Measurements from ENCODE around the gene F10. TPM values are rescaled to one million over a fixed set of nuclear protein-coding genes. Genes with fewer than 3 reads are reported as not detected.

F10 gene
- total and polyA plus RNA-seq, 2 of the 13 experiments (the other 11 are each of a cell fraction or from before 2014, with no cell fraction given): 58.4 to 237 TPM

GRCh38 chr13:113152984-113153809 is 30.6 kb downstream of the F10 start (continued):
- TF ChIP-seq JDP2 (CRISPR knock-in tag; IDR thresholded peaks at IDR 0.05; ENCODE audit: borderline replicate concordance) (no peak), ZSCAN30 (CRISPR knock-in tag; IDR thresholded peaks at IDR 0.05) (no peak), ZMAT5 (CRISPR knock-in tag; IDR thresholded peaks at IDR 0.05; ENCODE audit: borderline replicate concordance, low read depth) (peak; percentile 71; the same call in 1 of the 2 replicates), YEATS2 (CRISPR knock-in tag; IDR thresholded peaks at IDR 0.05; ENCODE audit: borderline replicate concordance) (no peak), ZNF646 (CRISPR knock-in tag; IDR thresholded peaks at IDR 0.05) (no peak), ZBTB20 (CRISPR knock-in tag; IDR thresholded peaks at IDR 0.05; ENCODE audit: borderline replicate concordance, low read depth) (no peak), KLF16 (CRISPR knock-in tag; IDR thresholded peaks at IDR 0.05) (no peak), ELK4 (CRISPR knock-in tag; IDR thresholded peaks at IDR 0.05; ENCODE audit: borderline replicate concordance) (no peak), ZNF576 (CRISPR knock-in tag; IDR thresholded peaks at IDR 0.05) (0 out of 2 replicates have a peak, but pooled peaks have one; percentile 36), E2F1 (CRISPR knock-in tag; IDR thresholded peaks at IDR 0.05) (no peak), ZNF138 (CRISPR knock-in tag; IDR thresholded peaks at IDR 0.05; ENCODE audit: low read depth) (no peak), SMARCC2 (IDR thresholded peaks at IDR 0.05) (no peak), CEBPG (CRISPR knock-in tag; IDR thresholded peaks at IDR 0.05) (no peak), SRSF9 (IDR thresholded peaks at IDR 0.05; ENCODE audit: borderline replicate concordance, insufficient read depth, low read depth, low read length, poor library complexity, severe bottlenecking) (no peak), FOXJ3 (CRISPR knock-in tag; IDR thresholded peaks at IDR 0.05; ENCODE audit: borderline replicate concordance) (no peak), ZBTB43 (CRISPR knock-in tag; conservative IDR thresholded peaks at IDR 0.05) (no peak), ZBTB3 (CRISPR knock-in tag; IDR thresholded peaks at IDR 0.05; ENCODE audit: borderline replicate concordance, low read depth) (no peak)
